Stromal cell of bone marrow (primary cell): ENCODE data around the gene CBX8.

Experiments
- DNase-seq: peaks from one replicate; pipeline ENCODE4 v3.0.0-alpha.2; 2012; ENCODE audit warnings: low read depth

Gene CBX8

DNA sequence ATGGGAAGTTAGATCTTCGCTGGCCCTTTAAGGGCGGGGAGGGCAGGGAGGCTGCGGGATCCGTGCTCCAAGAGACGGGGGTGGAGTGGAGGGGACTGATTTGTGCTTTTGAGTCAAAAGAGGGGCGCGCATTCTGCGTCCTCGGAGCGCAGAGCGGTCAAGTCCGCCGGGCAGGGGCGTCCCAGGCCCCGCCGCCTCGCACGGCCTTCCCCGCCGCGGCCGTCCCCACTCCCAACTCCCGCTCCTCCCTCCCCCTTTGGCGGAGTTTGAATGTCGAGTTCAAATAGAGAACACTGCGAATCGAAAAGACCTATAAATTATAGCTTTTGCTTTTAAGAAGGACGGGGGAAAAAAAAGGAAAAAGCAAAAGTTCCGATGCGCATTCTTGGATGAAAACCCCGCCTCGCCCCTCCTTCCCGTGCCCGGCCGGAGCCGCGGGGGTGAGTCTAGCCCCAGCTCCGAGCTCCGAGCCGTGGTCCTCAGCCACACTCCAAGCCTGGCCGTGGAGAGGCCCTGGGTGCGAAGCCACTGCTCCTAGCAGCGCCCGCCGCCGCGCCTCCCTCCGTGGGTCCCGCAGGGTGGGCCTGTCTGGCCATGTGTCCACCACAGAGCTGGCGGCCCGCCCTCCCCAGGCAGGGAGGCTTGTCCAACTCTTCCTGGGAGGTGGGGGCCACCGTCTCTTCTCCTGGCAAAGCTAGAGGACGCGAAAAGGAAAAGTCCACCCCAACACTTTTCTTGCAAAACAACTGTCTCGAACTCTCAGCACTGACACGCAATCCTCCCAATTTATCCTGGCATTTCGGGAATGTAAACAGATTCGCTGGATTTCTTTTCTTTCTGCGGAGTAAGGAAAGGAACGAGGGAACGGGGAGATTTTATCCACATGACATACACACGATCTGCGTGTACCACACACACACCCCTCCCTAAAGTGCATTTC, 3.6 kb downstream of the CBX8 start:
- no peak for DNase-seq

DNA sequence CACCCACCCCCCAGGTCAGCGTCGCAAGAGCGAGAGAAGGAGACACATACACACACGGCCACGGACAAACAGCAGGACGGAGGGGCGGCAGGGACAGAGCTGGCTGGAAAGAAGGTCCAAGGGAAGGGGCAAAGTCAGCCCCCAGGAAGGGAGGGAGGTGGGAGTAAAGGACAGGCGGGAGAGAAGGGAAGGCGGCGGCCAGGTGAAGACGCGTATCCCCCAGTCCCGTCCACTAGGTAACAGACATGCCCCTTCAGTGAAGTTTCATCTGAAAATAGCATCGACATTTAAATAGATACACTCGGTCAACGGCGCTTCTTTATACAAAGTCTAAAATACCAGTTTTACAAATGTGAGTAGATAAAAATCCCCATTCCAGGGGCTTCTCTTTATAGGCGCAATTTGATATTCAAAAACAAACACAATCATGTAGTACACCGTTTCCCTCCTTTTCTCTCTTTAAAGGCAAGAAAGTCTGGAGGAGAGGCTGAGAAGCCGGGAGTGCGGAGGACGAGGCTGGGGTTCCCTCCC, 4.5 kb downstream of the CBX8 start:
- DNase-seq: no peak

DNA sequence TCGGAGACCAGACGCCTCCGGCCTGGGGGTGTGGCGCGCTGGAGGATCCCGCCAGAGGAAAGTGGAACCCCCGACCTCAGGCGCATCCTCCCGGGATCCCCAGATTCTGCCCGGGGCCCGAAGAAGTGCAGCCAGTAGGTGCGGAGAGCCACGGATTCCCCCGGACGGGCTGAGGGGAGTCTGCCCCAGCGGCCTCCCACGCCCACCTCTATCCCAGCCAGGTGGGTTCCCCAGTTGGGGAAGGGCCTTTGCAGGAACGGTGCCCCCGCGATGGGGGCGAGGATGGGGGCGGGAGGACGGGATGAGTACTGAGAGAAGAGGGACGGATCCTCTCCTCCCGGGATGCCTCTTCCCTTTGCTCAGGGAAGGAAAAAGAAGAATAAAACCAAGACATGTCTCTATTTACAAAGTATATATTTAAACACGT, 5.1 kb downstream of the CBX8 start:
- DNase-seq: no peak

DNA sequence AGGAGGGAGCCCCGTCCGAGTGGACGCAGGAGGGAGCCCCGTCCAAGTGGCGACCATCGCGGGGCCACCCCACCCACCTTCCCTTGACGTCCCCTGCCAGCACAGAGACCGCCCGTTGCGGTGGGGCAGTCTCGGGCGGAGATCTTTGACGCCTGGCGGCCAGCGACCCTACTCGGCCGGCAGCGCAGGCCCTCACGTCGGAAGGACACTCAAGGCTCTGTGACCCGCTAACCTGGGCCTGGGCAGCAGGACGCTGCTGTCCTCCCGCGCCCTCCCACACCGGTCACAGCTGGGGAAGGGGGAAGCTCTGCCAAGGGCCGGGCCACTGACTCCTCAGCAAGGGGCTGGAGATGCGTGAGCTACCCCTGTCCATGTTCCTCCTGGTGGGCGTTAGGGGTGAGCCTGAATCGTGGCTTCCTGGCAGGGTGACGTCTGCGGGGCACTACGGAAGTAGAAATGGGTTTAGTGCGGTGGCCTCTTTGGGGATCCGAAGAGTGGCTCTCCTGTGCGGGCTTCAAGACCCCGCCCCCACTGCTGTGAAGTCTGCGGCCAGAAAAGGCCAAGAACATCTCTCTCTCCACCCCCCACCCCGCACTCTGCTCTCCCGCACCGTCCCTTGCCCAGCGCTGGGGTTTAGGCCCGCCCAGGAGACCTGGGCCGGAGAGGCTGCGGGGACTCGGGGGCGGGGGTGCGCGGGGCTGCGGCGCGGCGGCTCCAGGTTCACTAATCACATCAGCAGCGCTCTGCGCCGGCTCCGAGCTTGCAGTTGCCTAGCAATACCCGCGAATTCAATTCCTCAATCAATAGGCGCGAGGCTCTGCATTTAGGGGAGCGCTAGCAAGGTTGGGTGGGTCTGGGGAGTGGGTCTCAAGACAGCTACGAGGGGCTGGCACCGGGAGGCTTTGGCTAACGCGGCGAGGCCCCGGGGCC, 5.8 kb downstream of the CBX8 start:
- no peak for DNase-seq

DNA sequence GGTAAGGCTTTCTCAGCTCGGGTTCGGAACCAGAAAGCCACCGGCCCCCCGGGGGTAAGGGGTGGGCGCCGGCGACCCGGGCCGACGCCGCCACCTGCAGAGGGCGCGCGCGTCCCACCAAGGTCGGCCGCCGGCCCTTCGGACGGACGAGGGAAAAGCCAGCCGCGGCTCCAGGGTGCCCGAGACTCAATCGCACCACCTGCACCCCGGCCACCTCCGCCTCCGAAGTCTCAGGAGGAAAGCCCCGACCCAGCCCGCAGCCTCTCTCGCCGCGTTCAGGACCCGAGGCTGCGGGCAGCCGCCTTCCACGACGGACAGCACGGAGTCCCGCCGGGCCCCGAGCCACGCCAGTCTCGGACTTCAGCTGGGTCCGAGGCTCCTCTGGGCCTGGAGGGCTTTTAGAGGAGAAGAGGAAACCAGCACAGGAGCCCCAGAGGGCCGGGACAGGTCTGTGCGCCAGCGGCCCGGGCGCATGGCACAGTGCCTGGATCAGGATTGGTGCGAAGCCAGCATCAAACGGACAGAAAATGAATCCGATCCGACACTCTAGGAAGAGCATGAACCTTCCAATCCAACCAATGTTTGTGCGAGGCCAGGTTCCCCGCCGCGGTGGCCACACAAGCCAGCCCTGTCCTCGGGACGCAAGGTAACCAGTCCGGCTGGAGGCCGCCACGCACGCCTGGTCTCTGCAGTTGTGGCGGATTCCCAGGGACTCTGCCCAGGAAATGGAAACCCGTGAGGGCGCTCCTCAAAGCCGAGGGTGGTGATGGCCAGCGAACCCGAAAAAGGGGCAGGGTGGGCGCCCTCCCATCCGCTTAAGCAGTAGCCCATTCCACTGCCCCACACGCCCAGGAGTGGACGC, 6.7 kb downstream of the CBX8 start:
- DNase-seq: no peak

DNA sequence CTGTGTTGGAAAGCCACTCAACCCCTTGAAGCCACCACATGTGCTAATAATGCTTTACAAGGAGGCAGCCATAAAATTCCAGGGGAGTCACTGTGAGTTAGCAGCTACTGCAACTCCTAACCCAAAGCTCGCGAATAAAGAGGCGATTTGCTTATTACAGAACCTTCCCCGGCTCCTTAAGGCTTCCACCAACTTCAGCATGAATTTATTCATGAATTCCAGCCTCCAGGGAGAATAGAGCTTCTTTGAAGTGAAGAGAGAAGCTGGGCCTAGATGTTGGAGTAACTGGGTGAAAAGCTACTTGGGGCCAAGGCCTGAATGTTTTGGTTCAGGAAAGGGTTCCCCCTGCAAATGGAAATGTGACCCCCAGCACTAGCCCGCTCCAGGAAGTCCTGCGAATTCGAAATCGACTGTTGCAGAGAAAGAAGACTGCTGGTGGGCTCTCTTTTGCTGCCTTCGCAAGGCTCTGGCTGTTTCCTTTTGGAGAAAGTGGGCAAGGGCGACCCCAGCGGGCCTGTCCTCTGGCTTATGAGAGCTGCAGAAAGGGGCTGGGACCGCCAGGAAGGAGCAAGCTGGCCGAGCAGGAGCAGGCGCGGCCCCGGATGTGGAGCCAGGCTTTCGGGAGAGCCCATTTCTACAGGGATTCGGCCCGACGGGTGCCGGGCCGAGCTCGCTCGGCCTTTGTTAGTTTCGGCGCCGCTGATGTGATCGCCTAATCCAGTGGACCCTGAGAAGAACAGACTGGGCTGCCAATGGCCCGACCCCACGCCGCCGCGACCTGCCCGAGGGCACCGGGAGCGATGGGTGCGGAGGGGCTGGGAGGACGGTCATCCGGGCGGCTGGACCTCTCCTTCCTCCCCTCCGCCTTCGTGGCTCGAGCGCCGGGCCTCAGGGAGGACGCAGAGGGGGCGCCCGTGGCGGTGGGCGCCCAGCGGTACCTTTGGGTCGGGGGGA, 7.6 kb downstream of the CBX8 start:
- DNase-seq: no peak

DNA sequence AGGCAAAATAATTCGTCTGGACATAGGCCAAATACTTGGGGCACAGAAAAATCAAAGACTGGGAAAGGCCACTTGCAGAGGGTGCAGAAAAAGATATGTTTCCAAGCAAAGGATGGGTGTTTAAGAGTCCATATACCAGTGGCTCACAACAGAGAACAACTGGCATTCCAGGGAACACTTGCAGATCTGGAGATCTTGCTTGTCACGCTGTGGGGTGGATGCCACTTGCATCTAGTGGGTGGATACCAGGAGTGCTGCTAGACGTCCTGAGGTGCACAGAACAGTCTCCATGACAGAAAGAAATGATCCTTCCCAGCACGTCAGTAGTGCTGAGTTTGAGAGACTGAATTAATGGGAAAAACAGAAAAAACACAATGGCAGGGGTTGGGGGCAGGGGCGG, 8.4 kb downstream of the CBX8 start:
- DNase-seq: no peak

DNA sequence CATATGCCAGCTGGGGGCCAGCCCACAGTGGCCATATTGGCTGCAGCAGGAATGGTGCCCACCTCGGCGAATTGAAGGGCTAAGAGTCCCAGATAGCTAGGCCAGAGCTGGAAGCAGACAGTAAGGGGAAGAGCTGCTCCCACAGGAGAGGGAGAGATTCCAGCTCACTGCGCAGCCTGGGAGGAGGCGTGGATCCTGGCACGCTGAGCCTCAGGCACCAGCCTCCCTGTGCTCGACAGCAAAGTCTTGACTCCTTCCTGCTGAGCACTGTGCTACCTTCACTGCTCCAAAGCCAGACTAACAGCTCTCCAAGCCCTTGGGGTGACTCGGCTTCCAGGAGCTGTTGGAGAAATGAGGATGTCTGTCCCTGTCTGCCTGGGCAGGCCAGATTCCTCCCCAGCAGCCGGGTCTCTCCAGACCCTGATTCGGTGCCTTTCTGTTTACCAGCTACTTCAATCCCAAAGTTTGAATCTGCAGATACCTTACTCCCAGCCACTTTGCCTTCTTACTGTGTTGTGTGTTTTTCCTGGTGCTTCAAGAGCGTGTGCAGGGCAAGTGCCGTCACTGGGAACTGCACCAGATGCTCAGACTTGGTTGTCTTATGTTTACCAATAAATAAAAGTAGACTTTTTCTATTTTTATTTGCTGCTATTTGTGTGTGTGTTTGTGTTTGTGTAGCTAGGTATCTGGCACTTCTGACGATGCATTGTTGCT, 9.8 kb downstream of the CBX8 start:
- DNase-seq: no peak

DNA sequence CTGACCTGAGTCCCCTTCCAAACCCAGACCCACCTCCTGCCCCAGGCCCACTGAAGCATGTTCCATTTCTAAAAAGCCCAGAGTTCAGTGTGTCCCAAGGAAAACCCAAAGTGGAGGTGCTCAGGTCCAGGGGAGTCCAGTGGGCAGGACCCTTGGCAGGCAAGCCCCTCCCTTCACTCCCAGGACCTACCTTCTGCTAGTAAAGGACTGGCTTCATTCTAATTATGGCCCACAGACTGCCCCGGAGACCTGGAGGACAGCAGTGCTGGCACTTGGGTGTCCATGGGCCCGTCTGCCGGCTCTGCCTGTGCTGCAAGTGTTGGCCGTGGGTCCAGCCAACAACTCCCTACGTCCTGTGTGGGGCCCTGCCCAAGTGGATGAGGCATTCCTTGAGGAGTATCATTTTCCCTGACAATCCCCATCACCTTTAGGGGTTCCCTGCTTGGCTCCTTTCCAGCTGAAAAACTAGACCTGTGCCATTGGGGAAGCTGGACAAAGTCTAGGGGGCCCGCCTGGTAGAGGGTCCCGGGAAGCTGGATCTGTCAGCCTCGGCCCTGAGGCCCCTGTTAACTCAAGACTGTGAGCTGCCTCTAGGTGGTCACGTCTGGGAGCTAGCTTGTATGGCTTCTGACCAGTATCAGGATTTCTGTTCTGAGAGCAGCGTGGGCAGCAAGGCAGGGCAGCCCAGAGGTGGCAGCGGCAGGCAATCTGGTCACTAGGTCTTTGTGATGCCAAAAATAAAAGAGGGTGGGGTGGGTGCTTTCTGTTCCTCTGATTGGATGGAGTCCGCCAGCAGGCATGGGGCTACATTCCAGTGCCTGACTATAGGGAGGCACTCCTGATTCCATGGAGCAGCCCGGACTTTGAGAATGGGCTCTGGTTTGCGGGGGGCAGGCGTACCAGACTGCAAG, 10.7 kb downstream of the CBX8 start:
- DNase-seq: no peak

DNA sequence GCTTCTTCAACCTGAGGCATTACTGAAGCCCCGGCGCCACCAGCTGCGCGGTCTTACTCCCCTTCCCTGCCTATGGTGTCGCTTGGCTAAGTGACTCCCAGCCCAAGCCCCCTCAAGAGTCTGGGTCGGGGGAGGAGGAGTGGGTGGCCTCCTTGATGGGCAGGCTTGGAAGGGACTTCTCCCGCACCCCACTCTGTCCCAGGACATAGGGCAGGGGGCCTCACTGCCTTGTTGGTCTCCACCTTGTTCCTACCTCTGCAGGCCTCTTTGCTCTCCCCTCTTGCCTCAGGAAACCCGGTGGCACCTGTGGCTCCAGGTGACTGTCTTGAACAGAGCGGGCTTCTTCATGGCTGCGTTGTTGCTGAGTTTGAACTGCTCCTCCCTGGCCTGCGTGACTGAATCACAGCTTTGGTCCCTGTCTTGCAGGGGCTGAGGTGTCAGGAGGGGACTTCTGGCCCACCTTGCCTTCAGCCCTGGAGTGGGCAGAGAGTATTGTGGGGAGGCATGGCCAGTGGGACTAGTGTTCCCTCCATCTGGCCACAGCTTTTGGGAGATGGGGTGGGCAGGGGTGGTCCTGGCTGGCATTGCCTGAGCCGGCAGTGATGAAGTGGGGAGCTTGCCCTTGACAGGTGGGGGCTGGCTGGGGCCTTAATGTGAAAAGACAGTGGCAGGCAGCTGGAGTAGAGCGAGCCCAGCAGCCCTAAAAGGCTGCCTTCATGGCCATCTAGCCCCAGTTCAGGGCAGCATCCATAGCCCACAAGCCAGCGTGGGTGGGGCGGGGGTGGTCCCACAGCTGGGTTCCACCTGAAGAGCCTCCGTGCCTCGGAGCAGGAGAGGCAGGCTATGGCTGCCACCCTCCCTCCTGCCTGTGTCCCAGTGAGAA, 11.6 kb downstream of the CBX8 start:
- no peak for DNase-seq

DNA sequence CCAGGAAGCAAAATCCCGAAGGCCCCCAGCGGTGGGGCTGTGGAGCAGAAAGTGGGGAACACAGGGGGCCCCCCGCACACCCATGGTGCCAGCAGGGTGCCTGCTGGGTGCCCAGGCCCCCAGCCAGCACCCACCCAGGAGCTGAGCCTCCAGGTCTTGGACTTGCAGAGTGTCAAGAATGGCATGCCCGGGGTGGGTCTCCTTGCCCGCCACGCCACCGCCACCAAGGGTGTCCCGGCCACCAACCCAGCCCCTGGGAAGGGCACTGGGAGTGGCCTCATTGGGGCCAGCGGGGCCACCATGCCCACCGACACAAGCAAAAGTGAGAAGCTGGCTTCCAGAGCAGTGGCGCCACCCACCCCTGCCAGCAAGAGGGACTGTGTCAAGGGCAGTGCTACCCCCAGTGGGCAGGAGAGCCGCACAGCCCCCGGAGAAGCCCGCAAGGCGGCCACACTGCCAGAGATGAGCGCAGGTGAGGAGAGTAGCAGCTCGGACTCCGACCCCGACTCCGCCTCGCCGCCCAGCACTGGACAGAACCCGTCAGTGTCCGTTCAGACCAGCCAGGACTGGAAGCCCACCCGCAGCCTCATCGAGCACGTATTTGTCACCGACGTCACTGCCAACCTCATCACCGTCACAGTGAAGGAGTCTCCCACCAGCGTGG, 12.4 kb downstream of the CBX8 start:
- DNase-seq: no peak

DNA sequence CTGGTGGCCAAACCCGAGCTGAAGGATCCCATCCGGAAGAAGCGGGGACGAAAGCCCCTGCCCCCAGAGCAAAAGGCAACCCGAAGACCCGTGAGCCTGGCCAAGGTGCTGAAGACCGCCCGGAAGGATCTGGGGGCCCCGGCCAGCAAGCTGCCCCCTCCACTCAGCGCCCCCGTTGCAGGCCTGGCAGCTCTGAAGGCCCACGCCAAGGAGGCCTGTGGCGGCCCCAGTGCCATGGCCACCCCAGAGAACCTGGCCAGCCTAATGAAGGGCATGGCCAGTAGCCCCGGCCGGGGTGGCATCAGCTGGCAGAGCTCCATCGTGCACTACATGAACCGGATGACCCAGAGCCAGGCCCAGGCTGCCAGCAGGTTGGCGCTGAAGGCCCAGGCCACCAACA, 13.0 kb downstream of the CBX8 start:
- DNase-seq: no peak

DNA sequence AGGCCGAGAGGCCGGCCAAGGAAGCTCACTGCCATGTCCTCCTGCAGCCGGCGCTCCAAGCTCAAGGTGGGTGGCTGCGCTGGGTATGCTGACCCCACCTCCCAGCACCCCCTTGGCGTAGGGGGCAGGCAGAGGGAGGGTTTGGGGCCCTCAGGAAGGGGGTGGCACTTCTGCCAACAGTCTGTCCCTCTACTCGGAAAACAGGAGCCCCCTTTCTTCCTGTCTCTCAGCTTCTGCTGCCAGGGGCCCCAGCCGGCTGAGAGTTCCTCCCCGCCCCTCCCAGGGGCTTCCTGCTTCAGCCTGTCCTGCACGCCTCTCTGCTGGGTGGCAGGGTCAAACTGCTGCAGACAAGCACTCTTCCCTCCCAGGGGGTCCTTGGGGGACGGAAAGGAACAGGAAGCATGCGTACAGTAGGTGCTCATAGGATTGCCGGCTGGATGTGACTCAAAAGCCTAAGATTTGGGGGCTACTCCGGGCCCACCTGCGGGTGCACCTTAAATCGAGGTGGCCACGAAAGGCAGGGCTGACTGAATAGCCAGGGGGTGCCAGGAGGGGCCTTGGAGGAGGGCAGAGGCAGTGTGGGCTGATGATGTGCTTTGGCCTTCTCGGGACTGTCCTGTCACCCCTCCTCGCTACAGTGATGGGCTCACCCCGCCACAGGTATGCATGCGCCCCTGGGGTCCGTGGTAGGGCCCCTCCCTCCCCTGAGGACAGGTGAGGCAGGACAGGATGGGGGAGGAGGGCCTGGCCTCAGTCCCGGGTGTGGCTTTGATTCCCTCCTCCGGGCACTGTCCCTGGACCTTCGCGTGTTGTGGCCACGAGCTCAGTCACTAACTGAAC, 14.9 kb downstream of the CBX8 start:
- DNase-seq: no peak

DNA sequence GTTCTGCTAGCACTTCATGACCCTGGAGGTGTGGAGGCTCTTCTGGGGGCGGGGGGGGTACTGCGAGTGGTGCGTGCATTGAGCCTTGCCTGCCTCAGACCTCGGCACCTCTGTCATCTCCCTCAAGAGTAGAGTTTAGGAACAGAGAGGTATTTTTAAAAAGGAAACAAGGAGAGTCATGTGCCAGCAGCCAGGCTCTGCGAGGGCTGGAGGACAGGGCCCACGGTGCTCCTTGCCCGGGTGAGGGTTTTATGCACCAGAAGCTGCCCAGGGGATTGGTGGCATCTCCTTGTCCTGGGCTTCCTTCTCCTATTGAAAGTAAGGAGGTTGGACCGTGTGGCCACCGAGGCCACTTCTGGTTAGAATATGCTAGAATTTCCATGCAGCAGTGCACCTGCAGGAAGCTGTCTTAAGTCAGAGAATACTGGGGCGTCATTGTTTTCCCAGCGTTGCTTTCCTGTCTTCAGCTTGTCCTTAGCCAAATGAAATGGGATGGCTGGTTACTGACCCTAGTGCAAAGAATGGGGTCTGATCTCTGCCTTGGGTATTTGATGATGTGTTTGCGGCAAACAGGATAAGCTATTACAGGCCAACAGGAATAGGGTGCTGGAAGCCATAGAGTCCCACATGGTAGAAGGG, 15.7 kb downstream of the CBX8 start:
- no peak for DNase-seq

DNA sequence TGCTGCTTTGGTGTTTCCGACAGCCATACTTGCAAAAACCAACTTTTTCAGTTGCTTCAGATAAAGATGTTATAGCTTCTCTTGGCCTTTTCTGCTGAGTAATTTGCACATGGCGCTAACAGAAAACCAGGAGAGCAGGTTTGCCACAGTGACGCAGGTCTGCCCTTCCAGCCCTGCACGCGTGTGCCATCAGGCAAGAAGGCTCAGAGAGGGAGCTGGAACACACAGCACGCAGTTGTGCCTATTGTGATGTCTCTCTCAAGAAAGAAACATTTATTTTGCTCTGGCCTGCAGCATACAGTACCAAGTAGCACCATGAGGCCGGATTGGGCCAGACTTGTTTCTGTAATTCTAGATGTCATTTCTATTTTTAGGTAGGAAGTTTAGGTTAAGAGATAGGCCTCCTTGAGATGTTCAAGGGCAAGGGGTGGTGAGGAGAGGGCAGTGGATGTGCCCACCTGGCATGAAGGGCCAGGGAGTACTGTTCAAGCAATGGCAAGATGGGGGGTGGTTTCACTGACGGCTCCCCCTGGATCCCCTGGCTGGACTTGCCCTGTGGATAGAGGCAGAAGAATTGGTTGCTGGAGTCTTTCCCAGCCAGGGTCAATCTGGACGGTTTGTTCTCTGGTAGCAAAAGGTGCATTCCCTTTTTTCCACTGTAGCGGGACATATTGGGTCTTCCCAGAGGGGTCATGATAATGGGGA, 17.1 kb downstream of the CBX8 start:
- DNase-seq: no peak
